Activated CD8-positive, alpha-beta T cell treated with anti-CD3 and anti-CD28 coated beads, Interleukin-2, amount 10 ng/mL, durations not matched to agents 7 days and 5 days (primary cell): ENCODE results near the gene OR2AE1. TPM values are rescaled to one million over a fixed set of nuclear protein-coding genes. Genes with fewer than 3 reads are reported as not detected.

Source experiments
- ATAC-seq: fragments of 150-1000 bp; cut with Tn5 transposase; one replicate; pipeline ENCODE4 v1.10.0; 2021; ENCODE audit warnings: moderate library complexity
- CTCF ChIA-PET: fragments of 350-600 bp; sonication (Branson Sonifier 250); formaldehyde crosslinking; loops from one replicate; lab custom pipeline; 2021; ENCODE audit warnings: antibody characterized with exemption; lab: Charles Lee
- POLR2A ChIA-PET: fragments of 350-600 bp; sonication (Branson Sonifier 250); formaldehyde crosslinking; loops from one replicate; lab custom pipeline; 2021; ENCODE audit warnings: antibody characterized with exemption; lab: Charles Lee
- DNase-seq: peaks from one replicate; pipeline ENCODE4 v3.0.0-alpha.2; 2020
- H3K27ac Mint-ChIP-seq: one replicate; pipeline ENCODE4 v1.8.0; 2021; ENCODE audit warnings: mild to moderate bottlenecking, mixed read lengths
- H3K27me3 Mint-ChIP-seq: one replicate; pipeline ENCODE4 v1.8.0; 2021; ENCODE audit warnings: low read depth, mixed read lengths
- H3K36me3 Mint-ChIP-seq: one replicate; pipeline ENCODE4 v1.8.0; 2021; ENCODE audit warnings: low read depth, mixed read lengths
- H3K4me1 Mint-ChIP-seq: one replicate; pipeline ENCODE4 v1.8.0; 2021; ENCODE audit warnings: low read depth, mixed read lengths
- H3K4me3 Mint-ChIP-seq: one replicate; pipeline ENCODE4 v1.8.0; 2021; ENCODE audit warnings: mild to moderate bottlenecking, mixed read lengths
- H3K9me3 Mint-ChIP-seq: one replicate; pipeline ENCODE4 v1.8.0; 2022; ENCODE audit warnings: mixed read lengths; ENCODE audit not compliant: insufficient read depth
- total RNA-seq, 2 experiments: library from RNA; stranded (reverse); gene quantifications; one replicate each; pipeline ENCODE4 v1.2.3, GENCODE V29; 2021

OR2AE1 gene
- total RNA-seq, 2 experiments from 2014 or later: 0.42 to 0.60 TPM

DNA sequence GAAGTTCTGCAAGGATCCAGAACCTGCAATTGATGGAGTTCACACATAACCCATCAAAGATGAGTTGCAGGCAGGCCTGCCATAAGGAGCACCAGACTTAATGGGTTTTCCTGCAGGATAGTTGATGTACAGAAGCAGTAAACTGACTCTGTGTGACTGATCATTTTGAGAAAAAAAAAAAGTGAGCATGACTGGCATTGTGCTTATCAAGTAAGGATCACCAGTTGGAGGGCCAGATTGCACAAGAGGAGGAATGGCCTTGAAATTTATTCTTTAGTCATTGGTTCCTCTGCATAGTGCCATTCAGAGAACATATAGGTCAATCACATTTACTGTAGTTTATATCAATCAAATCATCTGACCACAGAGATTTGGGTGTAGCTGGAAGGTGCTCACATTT, 45.2 kb downstream of the OR2AE1 start:
- DNase-seq: no peak
- no peaks in the 10 kb centered on the region for H3K4me1 Mint-ChIP-seq
- peaks cover 13% of the 10 kb centered on the region for H3K27me3 Mint-ChIP-seq
- no peak overlapping the region for H3K4me3 Mint-ChIP-seq
- POLR2A ChIA-PET: no interaction called here
- no peak overlapping the region for H3K27ac Mint-ChIP-seq
- no peak for ATAC-seq
- no peaks in the 10 kb centered on the region for H3K9me3 Mint-ChIP-seq
- H3K36me3 Mint-ChIP-seq: no peaks in the 10 kb centered on the region
- CTCF ChIA-PET: no interaction called here

DNA sequence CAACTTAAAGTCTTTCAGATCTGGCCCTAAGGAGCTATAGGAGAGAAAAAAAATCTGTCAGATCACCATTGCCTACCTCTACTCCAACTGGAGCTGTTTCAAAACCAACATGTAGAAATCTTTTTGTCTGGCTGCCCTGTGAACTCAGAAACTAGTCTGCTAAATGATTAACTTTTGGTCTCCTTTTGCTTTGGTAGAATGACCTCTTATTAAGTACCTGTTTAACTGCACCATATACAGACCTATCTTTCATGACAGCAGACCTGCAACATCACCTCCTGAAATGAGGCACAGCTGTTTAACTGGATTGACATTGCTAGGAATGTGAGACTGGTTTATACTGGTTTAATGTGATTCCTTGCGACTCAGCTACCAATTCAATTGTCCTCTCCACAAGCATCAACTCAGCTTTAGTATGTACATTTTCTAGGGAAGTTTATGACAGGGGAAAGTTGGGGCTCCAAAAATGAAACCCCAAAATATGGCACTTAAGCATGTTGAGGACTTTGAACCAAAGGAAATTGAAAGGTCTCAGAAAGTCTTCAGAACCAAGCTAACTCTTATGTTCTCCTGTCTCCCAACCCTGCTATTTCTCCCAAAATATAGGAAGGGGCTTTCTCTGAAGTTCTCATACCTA, 47.2 kb downstream of the OR2AE1 start:
- Mint-ChIP-seq H3K9me3 (no peaks in the 10 kb centered on the region), H3K27ac (no peak overlapping the region), H3K36me3 (no peaks in the 10 kb centered on the region), H3K27me3 (peaks cover 13% of the 10 kb centered on the region), H3K4me1 (no peaks in the 10 kb centered on the region), H3K4me3 (no peak overlapping the region)
- no peak for DNase-seq
- ChIA-PET POLR2A (interaction anchor here (0.7 kb wide), 1 partner anchor 50 kb away, joined by 3 read pairs; no protein-coding TSS in a partner anchor), CTCF (no interaction called here)
- ATAC-seq: no peak

DNA sequence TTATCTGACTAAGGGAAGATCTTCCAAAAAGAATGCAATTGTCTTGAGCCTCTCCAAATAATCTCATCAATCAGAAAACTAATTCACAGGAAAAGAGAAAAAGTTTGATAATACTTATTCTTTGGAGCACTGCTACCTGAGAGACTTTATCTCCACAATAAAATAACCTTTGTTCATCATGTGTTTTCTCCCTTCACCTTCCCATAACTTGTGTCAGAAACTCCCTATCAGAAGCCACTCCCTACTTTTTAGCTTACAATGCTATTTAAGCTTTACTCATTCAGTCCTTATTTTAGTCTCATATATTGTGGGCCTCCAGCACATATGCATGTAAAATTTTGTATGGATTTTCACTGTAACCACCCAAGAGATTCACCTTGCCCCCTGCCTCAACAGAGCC, 48.0 kb downstream of the OR2AE1 start:
- Mint-ChIP-seq H3K4me3 (no peak overlapping the region), H3K36me3 (no peaks in the 10 kb centered on the region), H3K4me1 (no peaks in the 10 kb centered on the region), H3K9me3 (no peaks in the 10 kb centered on the region), H3K27me3 (peaks cover 13% of the 10 kb centered on the region), H3K27ac (no peak overlapping the region)
- ChIA-PET CTCF (no interaction called here), POLR2A (no interaction called here)
- DNase-seq (no peak), ATAC-seq (no peak)

DNA sequence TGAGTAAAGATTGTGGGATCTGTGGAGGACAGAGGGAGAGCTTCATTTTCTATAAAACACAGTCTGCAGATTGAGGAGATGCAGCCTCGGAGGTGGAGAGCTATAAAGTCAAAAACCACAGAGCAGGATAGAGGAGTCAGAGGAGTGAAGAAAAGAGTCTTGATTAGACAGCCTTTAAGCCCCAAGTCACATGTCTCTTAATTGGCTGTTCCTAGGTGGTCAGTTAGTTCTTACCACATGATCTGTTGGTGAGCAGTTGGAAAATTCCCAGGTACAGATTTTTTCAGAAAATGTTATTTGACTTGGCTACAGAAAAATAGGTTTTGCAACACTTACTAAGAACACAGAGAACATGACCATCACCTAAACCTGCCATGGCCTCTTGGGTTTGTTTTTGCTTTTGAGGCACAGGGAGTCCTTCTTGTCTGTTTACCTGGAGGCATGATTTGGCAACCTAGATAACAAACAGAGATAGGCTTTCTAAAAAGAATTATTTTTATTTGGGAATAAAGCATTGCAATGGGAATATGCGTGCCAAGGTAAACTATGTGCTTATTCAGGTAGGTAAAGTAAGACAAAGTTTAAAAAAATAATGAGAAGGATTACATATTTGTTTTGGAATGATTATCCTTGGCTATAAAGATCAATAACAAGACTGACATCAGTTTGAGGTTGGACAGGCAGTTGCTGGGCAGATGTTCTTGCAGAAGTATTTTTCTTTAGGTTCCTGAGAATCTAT, 49.6 kb downstream of the OR2AE1 start:
- no peaks in the 10 kb centered on the region for H3K36me3 Mint-ChIP-seq
- H3K4me1 Mint-ChIP-seq: no peaks in the 10 kb centered on the region
- DNase-seq: no peak
- H3K9me3 Mint-ChIP-seq: no peaks in the 10 kb centered on the region
- peaks cover 9% of the 10 kb centered on the region for H3K27me3 Mint-ChIP-seq
- CTCF ChIA-PET: no interaction called here
- ATAC-seq: no peak
- no peak overlapping the region for H3K27ac Mint-ChIP-seq
- POLR2A ChIA-PET: no interaction called here
- no peak overlapping the region for H3K4me3 Mint-ChIP-seq

Other genes starting within 250 kb of the OR2AE1 start
- not detected for gene CYP3A5, start 197.0 kb downstream of the OR2AE1 start, total RNA-seq
- not detected for gene CYP3A7, start 141.8 kb downstream of the OR2AE1 start, total RNA-seq
- gene CYP3A4, start 92.8 kb downstream of the OR2AE1 start, total RNA-seq: not detected
- gene CYP3A43, start 49.0 kb downstream of the OR2AE1 start, total RNA-seq: not detected
- gene TRIM4, start 42.5 kb upstream of the OR2AE1 start, total RNA-seq: 10 to 100 TPM; 26.7 to 28.0 TPM
- gene GJC3, start 52.6 kb upstream of the OR2AE1 start, total RNA-seq: under 1 TPM in 1 of 2 experiments, not detected in 1; 0.21 TPM
- not detected for gene AZGP1, start 99.0 kb upstream of the OR2AE1 start, total RNA-seq
- 10 to 100 TPM; 50.4 to 54.5 TPM for gene ZKSCAN1, start 138.6 kb upstream of the OR2AE1 start, total RNA-seq
- gene ZSCAN21, start 172.7 kb upstream of the OR2AE1 start, total RNA-seq: 1 to 10 TPM; 5.8 to 7.5 TPM
- 10 to 100 TPM; 20.9 to 21.8 TPM for gene ZNF3, start 204.7 kb upstream of the OR2AE1 start, total RNA-seq
- gene COPS6, start 211.9 kb upstream of the OR2AE1 start, total RNA-seq: 10 to 100 TPM; 74.0 to 78.3 TPM
- gene MCM7, start 224.4 kb upstream of the OR2AE1 start, total RNA-seq: 100 to 1,000 TPM; 364 to 375 TPM
- gene AP4M1, start 224.6 kb upstream of the OR2AE1 start, total RNA-seq: 10 to 100 TPM; 10.8 to 13.0 TPM
- gene TAF6, start 242.3 kb upstream of the OR2AE1 start, total RNA-seq: 10 to 100 TPM; 74.6 to 81.0 TPM
- gene CNPY4, start 242.6 kb upstream of the OR2AE1 start, total RNA-seq: 10 to 100 TPM; 32.4 to 35.5 TPM
- gene MBLAC1, start 249.9 kb upstream of the OR2AE1 start, total RNA-seq: 1 to 10 TPM; 4.3 to 5.7 TPM